Right atrium auricular region (tissue), 2 donors: ENCODE data around the gene PPY. TPM values are rescaled to one million over a fixed set of nuclear protein-coding genes. Genes with fewer than 3 reads are reported as not detected.

Source experiments
- DNase-seq: peaks from one replicate; pipeline ENCODE4 v3.0.0-alpha.2; 2019; ENCODE audit warnings: low spot score
- H3K27ac ChIP-seq, 2 donors: fragments of 200-600 bp; sonication (generic); 1 replicate in 1 of 2; 2 replicates in 1 of 2; pipeline ENCODE4 v1.5.1; 2016 to 2019
- H3K27me3 ChIP-seq, 2 donors: fragments of 200-600 bp; sonication (generic); one replicate each; pipeline versions ENCODE4 v1.5.1 to v1.6.0; 2017 to 2019
- H3K36me3 ChIP-seq: fragments of 200-600 bp; sonication (generic); one replicate; pipeline ENCODE4 v1.5.1; 2016
- H3K4me1 ChIP-seq, 2 donors: fragments of 200-600 bp; sonication (generic); one replicate each; pipeline versions ENCODE4 v1.5.1 to v1.6.0; 2017 to 2019
- H3K4me3 ChIP-seq, 2 donors: fragments of 200-600 bp; sonication (generic); 1 replicate in 1 of 2; 2 replicates in 1 of 2; pipeline ENCODE4 v1.5.1; 2017 to 2019; ENCODE audit warnings: mild to moderate bottlenecking in 1 of 2, moderate library complexity in 1 of 2
- H3K9me3 ChIP-seq, 2 donors: fragments of 200-600 bp; sonication (generic); one replicate each; pipeline ENCODE4 v1.5.1; 2019
- CTCF ChIP-seq, 2 donors: fragments of 200-600 bp; sonication (generic); IDR thresholded peaks; one replicate each; pipeline ENCODE4 v1.5.1; 2019; ENCODE audit warnings: antibody characterized with exemption in 2 of 2
- total RNA-seq, 2 donors: library from RNA; depleted of rRNA; stranded (reverse); fragments of >200 nt; gene quantifications; one replicate each; pipeline ENCODE4 v1.1.0, GENCODE V29; 2016

Gene PPY
- total RNA-seq, 2 donors from 2014 or later = not detected

GRCh38 chr17:43909537-43910231 lies 32.6 kb downstream of the PPY start:
- DNase-seq = no peak
- no peaks in the 10 kb centered on the region for H3K9me3 ChIP-seq
- H3K4me1 ChIP-seq = peaks cover 0 to 32% of the 10 kb centered on the region in 2 donors
- TF ChIP-seq CTCF (IDR thresholded peaks at IDR 0.05) = no peak
- H3K27ac ChIP-seq = no peak overlapping the region
- no peaks in the 10 kb centered on the region for H3K36me3 ChIP-seq
- no peaks in the 10 kb centered on the region for H3K27me3 ChIP-seq
- no peak overlapping the region for H3K4me3 ChIP-seq

DNA sequence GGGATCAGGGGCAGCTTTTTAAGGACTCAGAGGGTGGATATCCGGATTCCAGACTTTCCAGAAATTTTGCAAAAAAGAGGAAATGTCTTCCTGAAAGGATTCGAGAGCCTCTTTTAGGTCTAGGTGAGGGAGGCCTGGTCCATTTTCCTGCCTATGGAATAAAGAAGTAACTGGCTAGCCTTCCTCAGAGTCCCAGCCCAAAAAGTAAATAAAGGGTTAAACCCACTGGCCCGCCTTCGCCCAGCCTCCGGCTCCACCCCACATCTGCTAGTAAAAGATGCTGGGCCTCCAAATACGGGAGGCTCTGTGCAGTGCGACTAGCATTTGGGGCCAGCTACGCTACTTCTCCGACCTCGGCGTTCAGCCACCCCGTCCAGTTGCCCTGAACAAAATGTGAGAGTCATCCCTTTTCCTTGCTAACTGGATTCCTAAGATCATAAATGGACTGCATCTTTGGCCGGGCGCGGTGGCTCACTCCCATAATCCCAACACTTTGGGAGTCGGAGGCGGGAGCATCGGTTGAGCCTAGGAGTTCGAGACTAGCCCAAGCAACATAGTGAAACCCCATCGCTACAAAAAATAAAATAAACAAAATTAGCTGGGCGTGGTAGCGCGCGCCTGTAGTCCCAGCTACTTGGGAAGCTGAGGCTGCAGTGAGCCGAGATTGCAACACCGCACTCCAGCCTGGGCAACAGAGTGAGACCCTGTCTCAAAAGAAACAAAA lies 34.1 kb downstream of the PPY start:
- peaks cover 0 to 32% of the 10 kb centered on the region in 2 donors for H3K4me1 ChIP-seq
- no peak for TF ChIP-seq CTCF (IDR thresholded peaks at IDR 0.05)
- DNase-seq = peak; percentile 81
- H3K36me3 ChIP-seq = no peaks in the 10 kb centered on the region
- H3K9me3 ChIP-seq = no peaks in the 10 kb centered on the region
- H3K27ac ChIP-seq = peak overlapping the region; percentile 88 to 90
- peak overlapping the region; percentile 67 to 84 for H3K4me3 ChIP-seq
- H3K27me3 ChIP-seq = no peaks in the 10 kb centered on the region

DNA sequence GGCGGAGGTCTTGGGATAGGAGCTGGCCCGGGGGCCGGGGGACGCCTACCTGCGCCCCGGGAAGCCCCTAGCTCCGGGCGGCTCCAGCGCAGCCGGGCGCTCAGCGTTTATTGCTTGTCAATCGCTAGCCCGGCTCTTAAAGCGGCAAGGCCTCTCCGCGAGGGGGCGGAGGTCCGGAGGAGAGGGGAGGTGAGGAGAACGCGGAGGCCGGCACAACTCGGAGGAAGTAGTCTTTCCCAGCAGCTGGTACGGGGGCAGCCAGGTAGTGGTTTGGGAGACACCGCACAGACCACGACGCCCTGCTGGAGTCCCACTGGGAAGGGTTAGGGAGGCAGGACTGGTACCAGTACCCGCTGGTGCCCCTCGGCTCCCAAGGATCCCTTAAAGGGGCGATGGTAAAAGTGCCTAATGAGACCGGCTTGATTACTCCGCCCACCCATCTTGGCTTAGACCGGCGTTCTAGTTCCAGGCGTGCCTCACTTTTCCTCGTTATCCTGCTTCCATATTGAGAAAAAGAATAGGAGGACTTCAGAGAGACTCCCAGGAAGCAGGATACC lies 34.8 kb downstream of the PPY start, which contains the start of gene MPP2:
Gene MPP2, minus strand, starts transcription at position 112 of the 557 bp plus-strand sequence. CDS start 3,076 bp downstream, outside the sequence.
- Histone ChIP-seq H3K36me3 (no peaks in the 10 kb centered on the region), H3K4me1 (peaks cover 0 to 32% of the 10 kb centered on the region in 2 donors), H3K9me3 (no peaks in the 10 kb centered on the region), H3K27me3 (no peaks in the 10 kb centered on the region), H3K27ac (peak within 1 kb of the TSS; percentile 88 to 90), H3K4me3 (peak within 1 kb of the TSS; percentile 67 to 84)
- DNase-seq = peak; percentile 75
- peak; percentile 20 to 45 for TF ChIP-seq CTCF (IDR thresholded peaks at IDR 0.05)

DNA sequence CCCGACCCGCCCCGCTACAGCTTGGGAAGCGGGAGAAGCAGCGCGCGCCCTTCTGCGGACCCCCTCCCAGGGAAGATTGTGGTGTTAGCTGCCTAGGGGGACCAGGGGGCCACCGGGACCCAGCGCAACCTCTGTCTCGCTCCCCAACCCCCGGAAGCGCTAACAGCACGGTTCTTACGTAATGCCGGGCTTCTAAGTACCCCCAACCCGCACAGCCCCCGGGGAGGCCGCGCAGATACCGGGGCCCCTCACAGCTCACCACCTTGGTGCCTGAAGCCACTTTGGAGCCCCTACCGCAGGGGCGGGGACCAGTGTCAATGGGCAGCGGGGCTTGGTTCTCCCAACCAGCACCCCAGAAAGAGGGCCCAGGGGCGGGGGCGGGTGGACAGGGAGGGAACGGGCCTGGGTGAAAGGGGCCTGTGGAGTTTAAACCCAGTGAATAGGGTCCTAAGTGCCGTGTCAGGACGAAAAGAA lies 35.3 kb downstream of the PPY start:
- no peaks in the 10 kb centered on the region for H3K27me3 ChIP-seq

More for the DNA sequence above, 35.3 kb downstream of the PPY start:
- H3K27ac ChIP-seq = peak overlapping the region; percentile 88 to 90
- H3K4me1 ChIP-seq = peaks cover 0 to 28% of the 10 kb centered on the region in 2 donors
- no peaks in the 10 kb centered on the region for H3K9me3 ChIP-seq
- H3K4me3 ChIP-seq = peak overlapping the region; percentile 67 to 84
- H3K36me3 ChIP-seq = no peaks in the 10 kb centered on the region
- no peak for DNase-seq
- no peak for TF ChIP-seq CTCF (IDR thresholded peaks at IDR 0.05)
